Breast epithelium (tissue), 4 donors: ENCODE results near the gene NCOA6. TPM values are rescaled to one million over a fixed set of nuclear protein-coding genes. Genes with fewer than 3 reads are reported as not detected.

Experiments
- DNase-seq, 2 donors: peaks; one replicate each; pipeline ENCODE4 v3.0.0-alpha.2; 2019; ENCODE audit warnings: low spot score in 2 of 2
- H3K27ac ChIP-seq, 2 donors: fragments of 200-600 bp; sonication (generic) in 1 of 2; one replicate each; pipeline ENCODE4 v1.5.1; 2016 to 2019; ENCODE audit warnings: mild to moderate bottlenecking in 1 of 2
- H3K27me3 ChIP-seq, 2 donors: fragments of 200-600 bp; sonication (generic) in 1 of 2; one replicate each; pipeline versions ENCODE4 v1.5.1 to v1.6.0; 2017 to 2019; ENCODE audit warnings: control low read depth in 1 of 2, mild to moderate bottlenecking in 1 of 2
- H3K36me3 ChIP-seq: fragments of 200-600 bp; one replicate; pipeline ENCODE4 v1.5.1; 2019
- H3K4me1 ChIP-seq, 2 donors: fragments of 200-600 bp; sonication (generic); one replicate each; pipeline ENCODE4 v1.5.1; 2016 to 2019; ENCODE audit warnings: control low read depth in 1 of 2
- H3K4me3 ChIP-seq, 3 donors: fragments of 200-600 bp; sonication (generic); 1 replicate in 2 of 3; 2 replicates in 1 of 3; pipeline ENCODE4 v1.5.1; 2016 to 2019; ENCODE audit warnings: mild to moderate bottlenecking in 3 of 3, moderate library complexity in 2 of 3
- H3K9me3 ChIP-seq, 2 donors: fragments of 200-600 bp; sonication (generic) in 1 of 2; one replicate each; pipeline ENCODE4 v1.5.1; 2016 to 2019; ENCODE audit warnings: control low read depth in 1 of 2
- POLR2A ChIP-seq: fragments of 450-650 bp; IDR thresholded peaks from one replicate; pipeline ENCODE4 v1.6.1; 2016; ENCODE audit warnings: antibody characterized with exemption, mild to moderate bottlenecking, moderate library complexity
- POLR2AphosphoS5 ChIP-seq, 3 donors: sonication (generic); formaldehyde crosslinking; IDR thresholded peaks; one replicate each; pipeline ENCODE4 v1.6.1; 2017; ENCODE audit warnings: antibody characterized with exemption in 3 of 3
- intact Hi-C: fragments of 100-400 bp; cut with DNase I; formaldehyde crosslinking; loops from one replicate; pipeline ENCODE4 v1.15.1; 2023; ENCODE audit warnings: low total_unique reads
- total RNA-seq, 3 donors: library from RNA; depleted of rRNA; stranded (reverse); fragments of >200 nt; gene quantifications; one replicate each; pipeline ENCODE4 v1.1.0, GENCODE V29; 2016
- TF ChIP-seq, protein P1 (sequence below), 3 donors: fragments of 450-650 bp; IDR thresholded peaks; one replicate each; pipeline ENCODE4 v1.5.1; 2016 to 2017; ENCODE audit warnings: antibody characterized with exemption in 3 of 3, mild to moderate bottlenecking in 3 of 3, moderate library complexity in 3 of 3

Gene NCOA6
- total RNA-seq, 3 donors from 2014 or later = 20.0 to 20.6 (median 20.3) TPM

DNA sequence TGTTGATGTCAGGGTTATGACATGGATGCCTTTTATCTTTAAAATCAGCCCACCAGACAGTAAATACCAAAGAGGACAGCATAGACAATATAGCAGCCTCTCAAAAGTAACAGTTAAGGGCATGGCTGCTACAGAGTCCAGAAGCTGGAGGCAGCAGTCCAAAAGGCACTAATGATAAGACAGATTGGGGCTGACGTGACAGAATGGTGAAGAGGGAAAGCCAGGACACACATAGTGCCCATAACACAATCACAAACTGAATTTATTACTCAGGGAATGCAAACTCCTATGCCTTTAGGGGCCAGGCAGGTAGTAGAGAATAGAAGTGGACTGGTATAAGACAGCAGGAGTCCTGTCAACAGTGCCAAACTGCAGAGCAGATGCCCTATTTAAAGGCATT is 80.6 kb downstream of the NCOA6 start:
- intact Hi-C loops = no loop called here
- no peaks in the 10 kb centered on the region for H3K4me1 ChIP-seq
- DNase-seq = no peak
- peaks cover 8% of the 10 kb centered on the region for H3K36me3 ChIP-seq
- H3K27me3 ChIP-seq = no peaks in the 10 kb centered on the region
- TF ChIP-seq POLR2A = no peak
- TF ChIP-seq, protein P1, sequence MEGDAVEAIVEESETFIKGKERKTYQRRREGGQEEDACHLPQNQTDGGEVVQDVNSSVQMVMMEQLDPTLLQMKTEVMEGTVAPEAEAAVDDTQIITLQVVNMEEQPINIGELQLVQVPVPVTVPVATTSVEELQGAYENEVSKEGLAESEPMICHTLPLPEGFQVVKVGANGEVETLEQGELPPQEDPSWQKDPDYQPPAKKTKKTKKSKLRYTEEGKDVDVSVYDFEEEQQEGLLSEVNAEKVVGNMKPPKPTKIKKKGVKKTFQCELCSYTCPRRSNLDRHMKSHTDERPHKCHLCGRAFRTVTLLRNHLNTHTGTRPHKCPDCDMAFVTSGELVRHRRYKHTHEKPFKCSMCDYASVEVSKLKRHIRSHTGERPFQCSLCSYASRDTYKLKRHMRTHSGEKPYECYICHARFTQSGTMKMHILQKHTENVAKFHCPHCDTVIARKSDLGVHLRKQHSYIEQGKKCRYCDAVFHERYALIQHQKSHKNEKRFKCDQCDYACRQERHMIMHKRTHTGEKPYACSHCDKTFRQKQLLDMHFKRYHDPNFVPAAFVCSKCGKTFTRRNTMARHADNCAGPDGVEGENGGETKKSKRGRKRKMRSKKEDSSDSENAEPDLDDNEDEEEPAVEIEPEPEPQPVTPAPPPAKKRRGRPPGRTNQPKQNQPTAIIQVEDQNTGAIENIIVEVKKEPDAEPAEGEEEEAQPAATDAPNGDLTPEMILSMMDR (IDR thresholded peaks at IDR 0.05) = no peak
- TF ChIP-seq POLR2AphosphoS5 (IDR thresholded peaks at IDR 0.05) = no peak
- H3K27ac ChIP-seq = no peak overlapping the region
- no peaks in the 10 kb centered on the region for H3K9me3 ChIP-seq
- no peak overlapping the region for H3K4me3 ChIP-seq

DNA sequence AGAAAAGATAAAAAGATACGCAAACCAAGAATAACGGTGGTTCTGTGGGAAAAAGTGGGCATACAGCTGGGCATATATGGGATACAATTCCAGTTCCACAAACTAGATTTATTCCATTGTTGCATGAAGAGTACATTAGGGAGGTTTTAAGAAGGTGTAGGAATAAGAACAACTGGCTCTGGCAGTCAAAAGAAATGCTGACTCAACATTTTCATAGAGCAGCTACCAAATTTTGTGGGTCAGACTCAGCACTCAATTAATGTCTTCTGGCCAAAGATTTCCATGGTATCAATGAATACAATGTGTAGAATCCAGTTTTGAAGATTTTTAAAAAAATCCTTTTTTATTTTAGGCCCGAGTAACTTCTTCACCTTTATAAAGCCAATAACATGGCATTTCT is 81.1 kb downstream of the NCOA6 start:
- intact Hi-C loops = no loop called here
- Histone ChIP-seq H3K4me1 (no peaks in the 10 kb centered on the region), H3K27ac (no peak overlapping the region), H3K36me3 (peaks cover 4% of the 10 kb centered on the region), H3K9me3 (no peaks in the 10 kb centered on the region), H3K4me3 (no peak overlapping the region), H3K27me3 (no peaks in the 10 kb centered on the region)
- no peak for DNase-seq
- TF ChIP-seq POLR2AphosphoS5 (IDR thresholded peaks at IDR 0.05) (no peak), POLR2A (no peak)
- TF ChIP-seq, protein P1 (IDR thresholded peaks at IDR 0.05) = no peak

DNA sequence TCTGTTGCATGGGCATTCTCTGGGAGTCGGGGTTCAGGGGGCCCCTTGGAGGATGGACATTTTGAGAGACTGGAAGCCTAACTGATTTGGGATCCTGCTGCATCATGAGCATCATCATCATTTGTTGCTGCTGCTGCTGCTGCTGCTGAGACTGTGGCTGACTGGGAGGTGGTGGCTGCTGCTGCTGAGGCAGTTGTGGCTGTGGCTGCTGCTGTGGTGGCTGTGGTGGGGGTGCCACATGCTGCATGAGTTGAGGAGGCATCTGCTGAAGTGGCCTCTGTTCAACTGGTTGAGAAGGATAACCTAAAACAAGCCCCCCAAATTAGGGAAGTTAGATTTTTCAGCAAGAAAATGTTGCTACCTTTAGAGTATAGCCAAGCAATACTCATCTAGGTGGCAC is 82.4 kb downstream of the NCOA6 start:
- TF ChIP-seq POLR2AphosphoS5 (IDR thresholded peaks at IDR 0.05) (no peak), POLR2A (no peak)
- TF ChIP-seq, protein P1 (IDR thresholded peaks at IDR 0.05) = no peak
- H3K36me3 ChIP-seq = peaks cover 4% of the 10 kb centered on the region
- no peak overlapping the region for H3K4me3 ChIP-seq
- H3K9me3 ChIP-seq = no peaks in the 10 kb centered on the region
- intact Hi-C loops = no loop called here
- DNase-seq = no peak
- no peak overlapping the region for H3K27ac ChIP-seq
- no peaks in the 10 kb centered on the region for H3K4me1 ChIP-seq
- H3K27me3 ChIP-seq = no peaks in the 10 kb centered on the region

DNA sequence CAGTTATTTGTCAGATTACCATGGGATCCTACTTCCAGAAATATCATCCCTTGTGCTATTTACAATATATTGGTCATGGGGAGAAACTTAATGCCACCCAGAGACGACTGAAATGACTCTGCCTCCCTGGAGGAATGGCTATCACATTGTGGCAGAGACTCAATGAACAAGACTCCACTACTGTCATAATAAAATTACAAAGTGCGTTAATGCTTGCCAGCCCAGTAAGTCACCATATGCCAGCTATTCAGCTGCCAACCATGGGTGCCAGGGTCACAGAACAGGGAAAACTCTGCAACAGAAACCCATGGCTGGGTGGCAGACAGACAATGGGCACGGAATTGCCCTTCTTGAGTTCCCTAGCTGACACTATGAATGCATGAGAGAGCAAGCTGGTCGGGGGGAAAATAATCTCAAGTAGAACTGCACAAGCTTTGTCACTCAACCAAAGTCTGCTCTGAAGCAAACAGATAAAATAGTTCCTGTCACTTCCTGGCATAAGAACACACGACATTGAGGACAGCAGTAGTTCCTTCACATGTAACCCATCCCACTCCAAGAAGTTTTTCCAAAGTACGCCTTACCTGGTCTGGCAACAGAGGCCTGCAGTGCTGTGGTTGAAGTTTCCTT is 89.2 kb downstream of the NCOA6 start:
- Histone ChIP-seq H3K9me3 (no peaks in the 10 kb centered on the region), H3K27me3 (no peaks in the 10 kb centered on the region), H3K36me3 (no peaks in the 10 kb centered on the region), H3K4me3 (no peak overlapping the region), H3K27ac (no peak overlapping the region), H3K4me1 (no peaks in the 10 kb centered on the region)
- no peak for DNase-seq
- intact Hi-C loops = no loop called here
- no peak for TF ChIP-seq POLR2A
- TF ChIP-seq, protein P1 (IDR thresholded peaks at IDR 0.05) = no peak
- no peak for TF ChIP-seq POLR2AphosphoS5 (IDR thresholded peaks at IDR 0.05)

DNA sequence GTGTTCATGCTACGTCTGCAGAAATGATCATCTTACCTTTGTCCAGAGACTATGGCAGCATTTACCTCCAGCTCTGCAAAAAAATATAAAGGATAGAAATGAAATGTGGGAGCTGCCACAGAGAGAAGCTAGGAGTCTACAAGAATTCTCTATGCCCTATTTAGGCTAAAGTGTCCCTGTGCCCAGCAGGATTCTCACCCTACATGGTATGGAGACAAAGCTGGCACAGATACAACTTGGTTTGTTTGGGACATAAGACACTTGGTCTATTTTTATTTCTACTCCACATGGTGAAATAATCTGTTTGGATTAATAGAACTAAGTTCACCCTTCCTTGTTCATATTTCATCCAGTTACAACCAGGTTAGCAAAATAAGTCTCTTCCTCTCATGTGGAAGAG is 92.9 kb downstream of the NCOA6 start:
- Histone ChIP-seq H3K4me1 (no peaks in the 10 kb centered on the region), H3K9me3 (no peaks in the 10 kb centered on the region), H3K4me3 (no peak overlapping the region), H3K36me3 (no peaks in the 10 kb centered on the region), H3K27ac (no peak overlapping the region), H3K27me3 (no peaks in the 10 kb centered on the region)
- TF ChIP-seq, protein P1 (IDR thresholded peaks at IDR 0.05) = no peak
- TF ChIP-seq POLR2A (no peak), POLR2AphosphoS5 (IDR thresholded peaks at IDR 0.05) (no peak)
- intact Hi-C loops = no loop called here
- DNase-seq = no peak
